ENCODE results near the gene OR4E2.
"Not testable (repeated sequence)": the region's sequence is repeated elsewhere in the genome, so short reads cannot be mapped to it uniquely, and the experiment has no call there.

Gene OR4E2

GRCh38 chr14:21686468-21686867, 32.8 kb downstream of the OR4E2 start:
- Histone ChIP-seq H3K27ac (ENCODE audit: low read length) (no peak overlapping the region), H3K4me1 (ENCODE audit: control insufficient read depth, insufficient read depth, low read length) (no peaks in the 10 kb centered on the region), H3K9me3 (ENCODE audit: control insufficient read depth, insufficient read depth, low read length) (no peaks in the 10 kb centered on the region), H3K4me3 (ENCODE audit: low read length) (no peak overlapping the region), H3K27me3 (ENCODE audit: control insufficient read depth, insufficient read depth, low read length) (no peaks in the 10 kb centered on the region), H3K36me3 (ENCODE audit: control insufficient read depth, insufficient read depth, low read length) (no peaks in the 10 kb centered on the region)
- no peak for DNase-seq (ENCODE audit: low read depth, low spot score)
- WGBS (ENCODE audit: insufficient coverage, insufficient read length) = no CpG with 5 or more reads among the region's 2 CpGs

- H3K4me3 ChIP-seq (ENCODE audit: low read length) = no peak overlapping the region
- no peaks in the 10 kb centered on the region for H3K36me3 ChIP-seq (ENCODE audit: control insufficient read depth, insufficient read depth, low read length)
- H3K27ac ChIP-seq (ENCODE audit: low read length) = no peak overlapping the region
- H3K9me3 ChIP-seq (ENCODE audit: control insufficient read depth, insufficient read depth, low read length) = no peaks in the 10 kb centered on the region
- no peak for DNase-seq (ENCODE audit: low read depth, low spot score)
- no peaks in the 10 kb centered on the region for H3K4me1 ChIP-seq (ENCODE audit: control insufficient read depth, insufficient read depth, low read length)
- no peaks in the 10 kb centered on the region for H3K27me3 ChIP-seq (ENCODE audit: control insufficient read depth, insufficient read depth, low read length)
Observed at GRCh38 chr14:21694425-21694824, 40.8 kb downstream of the OR4E2 start.

- not testable (repeated sequence) for H3K9me3 ChIP-seq (ENCODE audit: control insufficient read depth, insufficient read depth, low read length); H3K27ac ChIP-seq (ENCODE audit: low read length); H3K36me3 ChIP-seq (ENCODE audit: control insufficient read depth, insufficient read depth, low read length); DNase-seq (ENCODE audit: low read depth, low spot score); H3K4me3 ChIP-seq (ENCODE audit: low read length); H3K4me1 ChIP-seq (ENCODE audit: control insufficient read depth, insufficient read depth, low read length); H3K27me3 ChIP-seq (ENCODE audit: control insufficient read depth, insufficient read depth, low read length)
- no CpG with 5 or more reads among the region's 33 CpGs for WGBS (ENCODE audit: insufficient coverage, insufficient read length)
Observed at GRCh38 chr14:21697662-21698061, 44.0 kb downstream of the OR4E2 start.

GRCh38 chr14:21698538-21698937, 44.9 kb downstream of the OR4E2 start:
- not testable (repeated sequence) for H3K9me3 ChIP-seq (ENCODE audit: control insufficient read depth, insufficient read depth, low read length); H3K4me1 ChIP-seq (ENCODE audit: control insufficient read depth, insufficient read depth, low read length); H3K4me3 ChIP-seq (ENCODE audit: low read length); H3K36me3 ChIP-seq (ENCODE audit: control insufficient read depth, insufficient read depth, low read length); H3K27ac ChIP-seq (ENCODE audit: low read length); H3K27me3 ChIP-seq (ENCODE audit: control insufficient read depth, insufficient read depth, low read length); DNase-seq (ENCODE audit: low read depth, low spot score)
- WGBS (ENCODE audit: insufficient coverage, insufficient read length) = no CpG with 5 or more reads among the region's 3 CpGs

- H3K4me3 ChIP-seq (ENCODE audit: low read length) = no peak overlapping the region
- H3K4me1 ChIP-seq (ENCODE audit: control insufficient read depth, insufficient read depth, low read length) = no peaks in the 10 kb centered on the region
- H3K9me3 ChIP-seq (ENCODE audit: control insufficient read depth, insufficient read depth, low read length) = no peaks in the 10 kb centered on the region
- no CpG with 5 or more reads among the region's 2 CpGs for WGBS (ENCODE audit: insufficient coverage, insufficient read length)
- H3K36me3 ChIP-seq (ENCODE audit: control insufficient read depth, insufficient read depth, low read length) = no peaks in the 10 kb centered on the region
- H3K27ac ChIP-seq (ENCODE audit: low read length) = no peak overlapping the region
- DNase-seq (ENCODE audit: low read depth, low spot score) = no peak
- no peaks in the 10 kb centered on the region for H3K27me3 ChIP-seq (ENCODE audit: control insufficient read depth, insufficient read depth, low read length)
Observed at GRCh38 chr14:21699551-21699950, 45.9 kb downstream of the OR4E2 start.

GRCh38 chr14:21702316-21702715, 48.7 kb downstream of the OR4E2 start:
- H3K27ac ChIP-seq (ENCODE audit: low read length) = no peak overlapping the region
- no peak for DNase-seq (ENCODE audit: low read depth, low spot score)
- H3K4me3 ChIP-seq (ENCODE audit: low read length) = no peak overlapping the region
- no CpG with 5 or more reads among the region's 2 CpGs for WGBS (ENCODE audit: insufficient coverage, insufficient read length)
- H3K36me3 ChIP-seq (ENCODE audit: control insufficient read depth, insufficient read depth, low read length) = no peaks in the 10 kb centered on the region
- no peaks in the 10 kb centered on the region for H3K4me1 ChIP-seq (ENCODE audit: control insufficient read depth, insufficient read depth, low read length)
- H3K27me3 ChIP-seq (ENCODE audit: control insufficient read depth, insufficient read depth, low read length) = no peaks in the 10 kb centered on the region
- no peaks in the 10 kb centered on the region for H3K9me3 ChIP-seq (ENCODE audit: control insufficient read depth, insufficient read depth, low read length)

GRCh38 chr14:21703357-21704326, 50.0 kb downstream of the OR4E2 start:
- no peaks in the 10 kb centered on the region for H3K27me3 ChIP-seq (ENCODE audit: control insufficient read depth, insufficient read depth, low read length)
- H3K27ac ChIP-seq (ENCODE audit: low read length) = no peak overlapping the region
- H3K4me1 ChIP-seq (ENCODE audit: control insufficient read depth, insufficient read depth, low read length) = no peaks in the 10 kb centered on the region
- no peak for DNase-seq (ENCODE audit: low read depth, low spot score)
- no CpG with 5 or more reads among the region's 2 CpGs for WGBS (ENCODE audit: insufficient coverage, insufficient read length)
- H3K36me3 ChIP-seq (ENCODE audit: control insufficient read depth, insufficient read depth, low read length) = no peaks in the 10 kb centered on the region
- no peaks in the 10 kb centered on the region for H3K9me3 ChIP-seq (ENCODE audit: control insufficient read depth, insufficient read depth, low read length)
- no peak overlapping the region for H3K4me3 ChIP-seq (ENCODE audit: low read length)

GRCh38 chr14:21704338-21704737, 50.7 kb downstream of the OR4E2 start:
- Histone ChIP-seq H3K9me3 (ENCODE audit: control insufficient read depth, insufficient read depth, low read length) (no peaks in the 10 kb centered on the region), H3K36me3 (ENCODE audit: control insufficient read depth, insufficient read depth, low read length) (no peaks in the 10 kb centered on the region), H3K4me3 (ENCODE audit: low read length) (no peak overlapping the region), H3K27ac (ENCODE audit: low read length) (no peak overlapping the region), H3K4me1 (ENCODE audit: control insufficient read depth, insufficient read depth, low read length) (no peaks in the 10 kb centered on the region), H3K27me3 (ENCODE audit: control insufficient read depth, insufficient read depth, low read length) (no peaks in the 10 kb centered on the region)
- DNase-seq (ENCODE audit: low read depth, low spot score) = no peak

GRCh38 chr14:21711360-21711961, 57.8 kb downstream of the OR4E2 start:
- peak; percentile 16 for DNase-seq (ENCODE audit: low read depth, low spot score)
- no peaks in the 10 kb centered on the region for H3K27me3 ChIP-seq (ENCODE audit: control insufficient read depth, insufficient read depth, low read length)
- WGBS (ENCODE audit: insufficient coverage, insufficient read length) = 100% methylated on average over 1 of the region's 3 CpGs
- no peaks in the 10 kb centered on the region for H3K4me1 ChIP-seq (ENCODE audit: control insufficient read depth, insufficient read depth, low read length)
- no peaks in the 10 kb centered on the region for H3K9me3 ChIP-seq (ENCODE audit: control insufficient read depth, insufficient read depth, low read length)
- no peak overlapping the region for H3K4me3 ChIP-seq (ENCODE audit: low read length)
- no peak overlapping the region for H3K27ac ChIP-seq (ENCODE audit: low read length)
- H3K36me3 ChIP-seq (ENCODE audit: control insufficient read depth, insufficient read depth, low read length) = no peaks in the 10 kb centered on the region

GRCh38 chr14:21712036-21712435, 58.4 kb downstream of the OR4E2 start:
- WGBS (ENCODE audit: insufficient coverage, insufficient read length) = no CpG with 5 or more reads among the region's 2 CpGs
- Histone ChIP-seq H3K27ac (ENCODE audit: low read length) (no peak overlapping the region), H3K36me3 (ENCODE audit: control insufficient read depth, insufficient read depth, low read length) (no peaks in the 10 kb centered on the region), H3K4me1 (ENCODE audit: control insufficient read depth, insufficient read depth, low read length) (no peaks in the 10 kb centered on the region), H3K4me3 (ENCODE audit: low read length) (no peak overlapping the region), H3K9me3 (ENCODE audit: control insufficient read depth, insufficient read depth, low read length) (no peaks in the 10 kb centered on the region), H3K27me3 (ENCODE audit: control insufficient read depth, insufficient read depth, low read length) (no peaks in the 10 kb centered on the region)
- no peak for DNase-seq (ENCODE audit: low read depth, low spot score)
